OCI-LY1 (cell line): Measurements from ENCODE around the gene ECSIT.

ENCODE experiments used
- CTCF ChIP-seq: fragments of 200-600 bp; sonication (generic), shearing (Covaris generic); IDR thresholded peaks from 2 replicates; pipeline ENCODE4 v1.5.1; 2017; ENCODE audit warnings: mild to moderate bottlenecking, antibody characterized with exemption, low read length, moderate library complexity, mixed read lengths
- EZH2 ChIP-seq: fragments of 200-600 bp; sonication (generic), shearing (Covaris generic); IDR thresholded peaks from 2 replicates; pipeline ENCODE4 v1.8.0; 2017; ENCODE audit warnings: borderline replicate concordance, mixed run types, mild to moderate bottlenecking, antibody characterized with exemption, low read length, moderate library complexity, mixed read lengths

- TF ChIP-seq CTCF (no peak), EZH2 (no peak)
Measured at GRCh38 chr19:11486661-11487503, 42.1 kb downstream of the ECSIT start.
